Stimulated activated naive CD8-positive, alpha-beta T cell treated with anti-CD3 and anti-CD28 coated beads, Interleukin-15, amount 100 ng/mL, for 72 hours (primary cell): ENCODE results near the gene FADS1.
A peak's percentile ranks its signal among the peaks of the same experiment; 100 is the strongest.

Experiments
- ATAC-seq: fragments of 150-1000 bp; cut with Tn5 transposase; 2 replicates; pipeline ENCODE4 v1.10.0; 2021; ENCODE audit warnings: mild to moderate bottlenecking, moderate library complexity
- DNase-seq, 2 donors: peaks; one replicate each; pipeline ENCODE4 v3.0.0; 2021 to 2022
- H3K27ac Mint-ChIP-seq, 2 donors: one replicate each; pipeline ENCODE4 v1.8.0; 2022; ENCODE audit warnings: mild to moderate bottlenecking in 2 of 2, mixed read lengths in 2 of 2, moderate library complexity in 2 of 2
- H3K27me3 Mint-ChIP-seq: one replicate; pipeline ENCODE4 v1.8.0; 2022; ENCODE audit warnings: mixed read lengths
- H3K4me1 Mint-ChIP-seq: one replicate; pipeline ENCODE4 v1.8.0; 2022; ENCODE audit warnings: mild to moderate bottlenecking, mixed read lengths
- H3K4me3 Mint-ChIP-seq, 2 donors: one replicate each; pipeline ENCODE4 v1.8.0; 2022; ENCODE audit warnings: mild to moderate bottlenecking in 2 of 2, mixed read lengths in 2 of 2, moderate library complexity in 1 of 2
- H3K9me3 Mint-ChIP-seq, 2 donors: one replicate each; pipeline ENCODE4 v1.8.0; 2022; ENCODE audit warnings: mixed read lengths in 2 of 2

FADS1 gene

GRCh38 chr11:61781585-61781984, 35.2 kb downstream of the FADS1 start:
- DNase-seq (no peak), ATAC-seq (no peak)
- H3K4me3 Mint-ChIP-seq, result no peak overlapping the region
- H3K4me1 Mint-ChIP-seq, result peaks cover 22% of the 10 kb centered on the region
- H3K27me3 Mint-ChIP-seq, result peaks cover 17% of the 10 kb centered on the region
- no peak overlapping the region for H3K27ac Mint-ChIP-seq
- no peaks in the 10 kb centered on the region for H3K9me3 Mint-ChIP-seq

GRCh38 chr11:61780581-61781162, 36.1 kb downstream of the FADS1 start:
- DNase-seq, result no peak
- no peak overlapping the region for H3K27ac Mint-ChIP-seq
- no peak overlapping the region for H3K4me3 Mint-ChIP-seq
- no peak for ATAC-seq
- no peaks in the 10 kb centered on the region for H3K9me3 Mint-ChIP-seq
- peaks cover 26% of the 10 kb centered on the region for H3K4me1 Mint-ChIP-seq
- H3K27me3 Mint-ChIP-seq, result peaks cover 21% of the 10 kb centered on the region

- H3K27me3 Mint-ChIP-seq, result peaks cover 21% of the 10 kb centered on the region
- no peak overlapping the region for H3K4me3 Mint-ChIP-seq
- peaks cover 26% of the 10 kb centered on the region for H3K4me1 Mint-ChIP-seq
- DNase-seq (no peak), ATAC-seq (no peak)
- no peaks in the 10 kb centered on the region for H3K9me3 Mint-ChIP-seq
- H3K27ac Mint-ChIP-seq, result no peak overlapping the region
Measured at GRCh38 chr11:61779666-61780525, 36.9 kb downstream of the FADS1 start.

GRCh38 chr11:61778920-61779650, 37.7 kb downstream of the FADS1 start:
- Mint-ChIP-seq H3K4me1 (peaks cover 26% of the 10 kb centered on the region), H3K27ac (no peak overlapping the region), H3K4me3 (no peak overlapping the region), H3K27me3 (peaks cover 21% of the 10 kb centered on the region), H3K9me3 (no peaks in the 10 kb centered on the region)
- ATAC-seq (no peak), DNase-seq (no peak)

- no peak for ATAC-seq
- Mint-ChIP-seq H3K27ac (no peak overlapping the region), H3K4me1 (peaks cover 26% of the 10 kb centered on the region), H3K27me3 (peaks cover 21% of the 10 kb centered on the region), H3K9me3 (no peaks in the 10 kb centered on the region), H3K4me3 (no peak overlapping the region)
- no peak for DNase-seq
Measured at GRCh38 chr11:61778357-61778886, 38.4 kb downstream of the FADS1 start.

- Mint-ChIP-seq H3K4me1 (peaks cover 26% of the 10 kb centered on the region), H3K27me3 (peaks cover 21% of the 10 kb centered on the region), H3K27ac (peak overlapping the region in 1 of 2 donors; percentile 67), H3K9me3 (no peaks in the 10 kb centered on the region), H3K4me3 (peak overlapping the region in 1 of 2 donors; percentile 43)
- DNase-seq, result peak; percentile 32 to 34
- peak; percentile 24 for ATAC-seq
Measured at GRCh38 chr11:61777234-61778090, 39.3 kb downstream of the FADS1 start.

GRCh38 chr11:61776561-61777075, 40.2 kb downstream of the FADS1 start:
- peak; percentile 60 to 68 for DNase-seq
- H3K27ac Mint-ChIP-seq, result peak overlapping the region in 1 of 2 donors; percentile 60
- H3K4me3 Mint-ChIP-seq, result peak overlapping the region; percentile 37 to 43
- peak; percentile 72 for ATAC-seq
- H3K9me3 Mint-ChIP-seq, result no peaks in the 10 kb centered on the region
- H3K4me1 Mint-ChIP-seq, result peaks cover 26% of the 10 kb centered on the region
- peaks cover 21% of the 10 kb centered on the region for H3K27me3 Mint-ChIP-seq

- Mint-ChIP-seq H3K4me3 (no peak overlapping the region), H3K27me3 (peaks cover 21% of the 10 kb centered on the region), H3K27ac (no peak overlapping the region), H3K9me3 (no peaks in the 10 kb centered on the region), H3K4me1 (peaks cover 26% of the 10 kb centered on the region)
- ATAC-seq (no peak), DNase-seq (no peak)
Measured at GRCh38 chr11:61775606-61776554, 40.9 kb downstream of the FADS1 start.

- ATAC-seq, result no peak
- DNase-seq, result no peak
- Mint-ChIP-seq H3K27ac (no peak overlapping the region), H3K27me3 (peaks cover 21% of the 10 kb centered on the region), H3K4me1 (peaks cover 26% of the 10 kb centered on the region), H3K9me3 (no peaks in the 10 kb centered on the region), H3K4me3 (no peak overlapping the region)
Measured at GRCh38 chr11:61775106-61775505, 41.7 kb downstream of the FADS1 start.

- Mint-ChIP-seq H3K27me3 (peaks cover 21% of the 10 kb centered on the region), H3K9me3 (no peaks in the 10 kb centered on the region), H3K4me3 (no peak overlapping the region), H3K27ac (no peak overlapping the region), H3K4me1 (peaks cover 26% of the 10 kb centered on the region)
- no peak for DNase-seq
- no peak for ATAC-seq
Measured at GRCh38 chr11:61774411-61774810, 42.4 kb downstream of the FADS1 start.

- no peak for ATAC-seq
- Mint-ChIP-seq H3K4me3 (no peak overlapping the region), H3K4me1 (peaks cover 25% of the 10 kb centered on the region), H3K27me3 (peaks cover 19% of the 10 kb centered on the region), H3K9me3 (no peaks in the 10 kb centered on the region), H3K27ac (peak overlapping the region in 1 of 2 donors; percentile 34)
- DNase-seq, result no peak
Measured at GRCh38 chr11:61773809-61774208, 43.0 kb downstream of the FADS1 start.

GRCh38 chr11:61773356-61773755, 43.4 kb downstream of the FADS1 start:
- Mint-ChIP-seq H3K27me3 (peaks cover 15% of the 10 kb centered on the region), H3K27ac (no peak overlapping the region), H3K9me3 (no peaks in the 10 kb centered on the region), H3K4me3 (no peak overlapping the region), H3K4me1 (peaks cover 27% of the 10 kb centered on the region)
- no peak for ATAC-seq
- no peak for DNase-seq

GRCh38 chr11:61771985-61772455, 44.8 kb downstream of the FADS1 start:
- ATAC-seq, result no peak
- peaks cover 18% of the 10 kb centered on the region for H3K4me1 Mint-ChIP-seq
- no peak overlapping the region for H3K4me3 Mint-ChIP-seq
- H3K27me3 Mint-ChIP-seq, result peaks cover 7% of the 10 kb centered on the region
- DNase-seq, result no peak
- no peaks in the 10 kb centered on the region for H3K9me3 Mint-ChIP-seq
- H3K27ac Mint-ChIP-seq, result peak overlapping the region; percentile 19 to 42
